ENCODE results near the gene CHD2.

Gene CHD2

DNA sequence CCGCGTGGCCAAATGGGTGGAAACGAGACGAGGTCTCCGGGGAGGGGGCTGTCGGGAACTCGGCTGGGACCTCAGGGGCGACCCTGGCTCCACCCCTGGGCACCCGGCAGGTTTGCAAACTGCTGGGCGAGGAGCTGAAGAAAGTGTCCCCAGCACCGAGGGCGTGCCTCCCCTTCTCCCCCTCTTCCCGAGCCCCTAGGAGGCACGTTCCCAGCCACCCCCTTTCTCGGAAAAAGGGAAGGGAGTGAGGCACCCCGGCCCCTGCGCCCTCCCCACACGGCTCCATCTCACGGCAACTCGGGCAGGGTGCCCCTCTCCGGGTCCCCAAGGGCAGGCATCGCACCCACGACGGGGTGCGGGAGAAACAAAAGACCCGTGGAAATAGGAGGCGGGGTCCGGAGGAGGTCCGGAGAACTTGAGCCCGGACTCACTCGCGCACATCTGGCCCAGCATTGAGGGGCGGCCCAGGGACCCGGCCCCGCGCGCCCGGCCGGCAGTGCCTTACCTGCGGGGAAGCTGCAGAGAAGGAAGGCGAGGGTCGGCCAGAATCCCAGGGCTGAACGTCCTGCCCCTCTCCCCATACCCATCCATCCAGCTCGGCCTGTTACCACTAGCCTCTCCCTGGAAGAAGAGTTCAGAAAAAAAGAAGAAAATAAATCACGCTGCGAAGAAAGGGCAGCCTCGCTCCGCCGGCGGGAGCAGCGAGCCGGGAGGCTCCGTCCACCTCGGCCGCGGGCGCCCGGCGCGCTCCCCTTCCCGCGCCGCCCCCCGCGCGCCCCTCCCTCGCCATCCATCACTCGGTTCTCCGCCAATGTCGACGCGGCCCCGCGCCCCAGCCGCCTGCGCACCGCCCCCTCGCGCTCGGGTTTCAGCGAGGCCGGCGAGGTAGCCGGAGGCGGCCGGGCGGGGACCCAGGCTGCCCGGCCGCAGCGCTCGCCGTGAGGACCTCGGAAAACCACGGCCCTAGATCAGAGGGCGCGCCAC is 172.6 kb downstream of the CHD2 start:
- DNase-seq: peak; percentile 46

DNA sequence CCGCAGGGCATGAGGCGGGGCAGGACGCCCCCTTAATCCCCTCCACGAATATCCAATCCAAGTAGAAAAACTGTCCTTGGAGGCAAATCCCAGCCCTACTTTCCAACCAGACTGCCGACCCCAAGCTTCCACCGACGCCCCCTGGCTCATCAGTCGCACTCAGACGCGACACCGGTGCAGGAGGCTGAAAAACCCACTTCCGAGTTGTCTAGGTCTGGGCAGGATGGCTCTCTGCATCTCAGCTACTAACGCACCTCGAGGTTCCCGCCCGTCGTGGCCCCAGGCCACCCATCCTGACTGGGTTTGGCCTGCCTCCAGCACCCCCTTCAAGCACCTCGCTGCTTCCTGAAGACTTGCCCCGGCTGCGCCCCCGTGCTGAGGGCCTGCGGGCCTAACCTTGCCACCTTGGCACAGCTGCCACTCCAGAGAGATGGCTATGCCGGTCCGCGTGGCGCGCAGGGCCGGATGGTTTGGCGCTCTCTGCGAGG is 173.4 kb downstream of the CHD2 start:
- DNase-seq: no peak

DNA sequence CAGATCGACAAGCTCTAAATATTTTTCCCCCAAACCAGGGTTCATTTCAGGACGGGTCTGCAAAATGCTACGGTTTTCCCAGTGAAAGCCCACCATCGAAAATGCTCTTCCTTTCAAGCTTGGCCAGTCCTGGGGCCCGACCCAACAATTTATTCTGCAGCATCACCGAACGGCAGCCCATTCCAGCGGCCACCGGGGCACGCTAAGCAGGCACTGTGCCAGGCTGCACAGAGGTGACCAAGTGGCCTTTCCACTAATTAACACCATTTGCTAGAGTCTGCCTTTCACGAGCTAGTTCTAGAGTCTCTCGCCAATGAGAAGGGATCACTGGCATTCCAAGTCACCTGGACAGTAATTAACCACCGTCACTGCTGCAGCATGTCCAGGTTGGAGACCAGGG is 174.5 kb downstream of the CHD2 start:
- DNase-seq: no peak

DNA sequence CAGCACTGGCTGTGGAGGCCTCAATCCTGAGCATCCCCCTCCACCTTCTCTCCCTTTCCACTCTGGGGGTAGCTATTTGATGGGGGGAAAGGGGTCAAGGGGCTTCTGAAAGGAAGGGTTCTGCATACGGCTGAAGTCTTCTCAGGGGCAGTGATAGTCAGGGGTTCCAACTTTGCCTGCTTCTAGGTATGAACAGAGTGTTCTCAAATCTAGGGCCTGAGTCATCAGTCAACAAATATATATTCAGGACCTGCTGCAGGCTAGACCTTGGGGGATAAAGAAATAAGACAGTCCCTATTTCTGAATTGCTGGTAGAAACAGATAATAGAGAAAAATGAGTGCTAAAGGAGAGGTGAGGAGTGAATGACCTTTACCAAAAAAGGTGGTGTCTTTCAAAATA is 176.1 kb downstream of the CHD2 start:
- DNase-seq: no peak

DNA sequence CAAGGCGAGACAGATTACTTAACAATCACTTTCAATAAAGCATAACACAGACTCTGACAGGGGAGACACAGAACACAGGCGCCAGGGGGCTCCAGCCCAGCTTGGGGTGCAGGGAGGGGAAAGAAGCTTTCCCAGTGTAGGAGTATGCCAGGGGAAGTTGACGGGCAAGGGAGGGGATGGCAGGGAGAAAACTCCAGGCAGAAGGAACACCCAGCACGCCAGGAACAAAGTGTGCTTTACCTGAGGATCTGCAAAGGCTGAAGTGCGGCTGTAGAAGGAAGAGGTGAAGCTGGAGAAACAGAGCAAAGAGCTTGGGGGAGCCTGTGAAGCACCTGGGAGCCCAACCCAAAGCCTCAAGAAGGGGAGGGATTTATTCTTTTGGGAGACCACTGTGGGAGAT is 176.8 kb downstream of the CHD2 start:
- no peak for DNase-seq

Measured in RPMI8226 (cell line).